Epidermal melanocyte (primary cell): ENCODE measurements around the gene RGS7.
"Not testable (repeated sequence)": the region's sequence is repeated elsewhere in the genome, so short reads cannot be mapped to it uniquely, and the experiment has no call there.

Experiments
- DNase-seq: peaks from one replicate; pipeline ENCODE4 v3.0.0; 2011; ENCODE audit warnings: low spot score; ENCODE audit not compliant: insufficient read length

RGS7 gene

GRCh38 chr1:241332037-241332409 is 25.0 kb downstream of the RGS7 start:
- DNase-seq = no peak

- no peak for DNase-seq
Observed at GRCh38 chr1:241331328-241332036, 25.5 kb downstream of the RGS7 start.

- DNase-seq = no peak
Observed at GRCh38 chr1:241330619-241331327, 26.2 kb downstream of the RGS7 start.

GRCh38 chr1:241325456-241325855 is 31.5 kb downstream of the RGS7 start:
- DNase-seq = no peak

- no peak for DNase-seq
Observed at GRCh38 chr1:241323514-241324195, 33.4 kb downstream of the RGS7 start.

GRCh38 chr1:241317676-241318075 is 39.3 kb downstream of the RGS7 start:
- no peak for DNase-seq

- DNase-seq = no peak
Observed at GRCh38 chr1:241316372-241316771, 40.6 kb downstream of the RGS7 start.

GRCh38 chr1:241311056-241311746 is 45.8 kb downstream of the RGS7 start:
- no peak for DNase-seq

GRCh38 chr1:241310451-241310850 is 46.6 kb downstream of the RGS7 start:
- no peak for DNase-seq

GRCh38 chr1:241309651-241310050 is 47.4 kb downstream of the RGS7 start:
- no peak for DNase-seq

GRCh38 chr1:241308471-241308870 is 48.5 kb downstream of the RGS7 start:
- DNase-seq = no peak

- DNase-seq = no peak
Observed at GRCh38 chr1:241308011-241308410, 49.0 kb downstream of the RGS7 start.

- DNase-seq = no peak
Observed at GRCh38 chr1:241306125-241306790, 50.7 kb downstream of the RGS7 start.

GRCh38 chr1:241302024-241302423 is 55.0 kb downstream of the RGS7 start:
- not testable (repeated sequence) for DNase-seq

GRCh38 chr1:241299347-241299746 is 57.7 kb downstream of the RGS7 start:
- DNase-seq = no peak

GRCh38 chr1:241292973-241293372 is 64.0 kb downstream of the RGS7 start:
- no peak for DNase-seq

- DNase-seq = not testable (repeated sequence)
Observed at GRCh38 chr1:241291548-241291947, 65.5 kb downstream of the RGS7 start.

- DNase-seq = no peak
Observed at GRCh38 chr1:241286486-241286885, 70.5 kb downstream of the RGS7 start.

GRCh38 chr1:241276391-241276790 is 80.6 kb downstream of the RGS7 start:
- DNase-seq = no peak

GRCh38 chr1:241275981-241276380 is 81.0 kb downstream of the RGS7 start:
- no peak for DNase-seq

GRCh38 chr1:241275226-241275625 is 81.8 kb downstream of the RGS7 start:
- no peak for DNase-seq
